SK-N-SH (cell line): ENCODE measurements around the gene IFNA4. TPM values are rescaled to one million over a fixed set of nuclear protein-coding genes. Genes with fewer than 3 reads are reported as not detected.

Source experiments
- CTCF ChIA-PET: fragments of 300-600, 350-600 bp; formaldehyde crosslinking; extraction: SDS; loops from one replicate; lab custom pipeline; 2021; lab: Yijun Ruan, JAX
- POLR2A ChIA-PET: fragments of 350-600 bp; sonication (Branson Sonifier 250); formaldehyde crosslinking; extraction: SDS; loops from one replicate; lab custom pipeline; 2020; ENCODE audit warnings: antibody characterized with exemption, inconsistent platforms; lab: Yijun Ruan, JAX
- DNase-seq: peaks from one replicate; pipeline ENCODE4 v3.0.0; 2012
- H2AFZ ChIP-seq: fragments of 200-600 bp; sonication (generic); 2 replicates; pipeline ENCODE4 v1.8.1; 2016; ENCODE audit warnings: antibody characterized with exemption, mild to moderate bottlenecking, low read depth
- H3F3A ChIP-seq: fragments of 200-600 bp; sonication (generic); replicated peaks from 2 replicates; pipeline ENCODE3; 2016; ENCODE audit warnings: antibody characterized with exemption, mild to moderate bottlenecking; ENCODE audit not compliant: insufficient read depth
- H3K27ac ChIP-seq, 2 experiments: fragments of 200-500 bp in 1 of 2; fragments of 200-600 bp in 1 of 2; sonication (Bioruptor generic) in 1 of 2; sonication (generic), shearing (Covaris generic) in 1 of 2; 2 replicates each; pipeline versions ENCODE4 v1.5.1 to v1.6.1; 2014 to 2016; ENCODE audit warnings: low read depth in 2 of 2, inconsistent platforms in 1 of 2, low read length in 1 of 2, mild to moderate bottlenecking in 1 of 2, mixed read lengths in 1 of 2
- H3K27me3 ChIP-seq: fragments of 200-600 bp; sonication (generic), shearing (Covaris generic); 2 replicates; pipeline ENCODE4 v1.6.1; 2016; ENCODE audit warnings: mixed run types; ENCODE audit not compliant: insufficient read depth
- H3K36me3 ChIP-seq, 2 experiments: fragments of 200-500 bp in 1 of 2; fragments of 200-600 bp in 1 of 2; sonication (Bioruptor generic) in 1 of 2; sonication (generic) in 1 of 2; replicated peaks in 1 of 2; 2 replicates each; pipeline versions ENCODE3 to v1.5.1; 2014 to 2016; ENCODE audit warnings: low read length in 1 of 2, mild to moderate bottlenecking in 1 of 2; ENCODE audit not compliant: insufficient read depth in 2 of 2, control insufficient read depth in 1 of 2
- H3K4me1 ChIP-seq, 2 experiments: fragments of 200-500 bp in 1 of 2; fragments of 200-600 bp in 1 of 2; sonication (Bioruptor generic) in 1 of 2; sonication (generic), shearing (Covaris generic) in 1 of 2; 2 replicates each; pipeline versions ENCODE4 v1.5.1 to v1.6.1; 2014 to 2016; ENCODE audit warnings: low read depth in 1 of 2, low read length in 1 of 2, mixed run types in 1 of 2; ENCODE audit not compliant: insufficient read depth in 2 of 2, control insufficient read depth in 1 of 2
- H3K4me2 ChIP-seq: fragments of 200-600 bp; sonication (generic), shearing (Covaris generic); 2 replicates; pipeline ENCODE4 v1.6.1; 2017; ENCODE audit warnings: mixed run types
- H3K4me3 ChIP-seq, 2 experiments: fragments of 200-500 bp in 1 of 2; fragments of 200-600 bp in 1 of 2; sonication (Bioruptor generic) in 1 of 2; sonication (generic), shearing (Covaris generic) in 1 of 2; 2 replicates each; pipeline versions ENCODE4 v1.5.1 to v1.8.1; 2014 to 2016; ENCODE audit warnings: low read depth in 2 of 2, inconsistent platforms in 1 of 2, low read length in 1 of 2, mild to moderate bottlenecking in 1 of 2, mixed read lengths in 1 of 2, moderate library complexity in 1 of 2
- H3K79me2 ChIP-seq: fragments of 200-600 bp; sonication (generic); 2 replicates; pipeline ENCODE4 v1.8.1; 2017; ENCODE audit warnings: mild to moderate bottlenecking; ENCODE audit not compliant: insufficient read depth
- H3K9ac ChIP-seq: fragments of 200-600 bp; sonication (generic); 2 replicates; pipeline ENCODE4 v1.6.1; 2017; ENCODE audit warnings: mixed run types
- H3K9me2 ChIP-seq: fragments of 200-600 bp; sonication (generic); 2 replicates; pipeline ENCODE4 v1.6.1; 2017; ENCODE audit warnings: mixed run types
- H3K9me3 ChIP-seq: fragments of 200-600 bp; sonication (generic); 2 replicates; pipeline ENCODE4 v1.6.1; 2017; ENCODE audit warnings: mixed run types, mild to moderate bottlenecking, moderate library complexity
- H4K20me1 ChIP-seq: fragments of 200-600 bp; sonication (generic); 2 replicates; pipeline ENCODE4 v1.6.1; 2017; ENCODE audit warnings: mild to moderate bottlenecking, mixed run types; ENCODE audit not compliant: insufficient read depth
- ELF1 ChIP-seq: IDR thresholded peaks from 2 replicates; pipeline ENCODE4 v1.4.0; 2012
- EZH2phosphoT487 ChIP-seq: fragments of 200-600 bp; sonication (generic); IDR thresholded peaks from 2 replicates; pipeline ENCODE4 v1.6.1; 2017; ENCODE audit warnings: low read depth, mixed run types, mild to moderate bottlenecking, antibody characterized with exemption, moderate library complexity, borderline replicate concordance
- FOSL2 ChIP-seq: IDR thresholded peaks from 2 replicates; pipeline ENCODE4 v1.4.0; 2012; ENCODE audit warnings: low read depth, mild to moderate bottlenecking, moderate library complexity, borderline replicate concordance
- FOXJ3 ChIP-seq: sonication (generic); formaldehyde crosslinking; IDR thresholded peaks from 2 replicates; pipeline ENCODE4 v1.5.1; 2020; ENCODE audit warnings: mild to moderate bottlenecking, missing genetic modification reagents
- GABPA ChIP-seq: IDR thresholded peaks from 2 replicates; pipeline ENCODE4 v1.4.0; 2012; ENCODE audit warnings: low read depth, mild to moderate bottlenecking
- IRF3 ChIP-seq: fragments of 150-350 bp; IDR thresholded peaks from 2 replicates; pipeline ENCODE4 v1.6.1; 2016; ENCODE audit warnings: mild to moderate bottlenecking, low read depth, low read length
- JUND ChIP-seq: IDR thresholded peaks from 2 replicates; pipeline ENCODE4 v1.4.0; 2012
- MAX ChIP-seq: IDR thresholded peaks from 2 replicates; pipeline ENCODE4 v1.4.0; 2012; ENCODE audit warnings: low read depth
- MXI1 ChIP-seq: IDR thresholded peaks from 2 replicates; pipeline ENCODE4 v1.6.1; 2012; ENCODE audit warnings: mild to moderate bottlenecking, low read depth, low read length, improper control_type of control experiment
- PBX3 ChIP-seq: IDR thresholded peaks from 2 replicates; pipeline ENCODE4; 2012
- POLR2AphosphoS5 ChIP-seq: IDR thresholded peaks from 2 replicates; pipeline ENCODE4 v1.6.1; 2012; ENCODE audit warnings: low read depth, low read length
- RCOR1 ChIP-seq: fragments of 150-350 bp; IDR thresholded peaks from 2 replicates; pipeline ENCODE4 v1.6.1; 2017; ENCODE audit warnings: antibody characterized with exemption, low read length
- RFX5 ChIP-seq: IDR thresholded peaks from 2 replicates; pipeline ENCODE4 v1.6.1; 2012; ENCODE audit warnings: mild to moderate bottlenecking, improper control_type of control experiment, low read length
- SMC3 ChIP-seq: IDR thresholded peaks from 2 replicates; pipeline ENCODE4 v1.6.1; 2012; ENCODE audit warnings: low read depth, low read length, improper control_type of control experiment
- TCF12 ChIP-seq: IDR thresholded peaks from 2 replicates; pipeline ENCODE4 v1.4.0; 2012
- USF1 ChIP-seq: IDR thresholded peaks from 2 replicates; pipeline ENCODE4 v1.4.0; 2012; ENCODE audit warnings: low read depth, borderline replicate concordance
- YY1 ChIP-seq: IDR thresholded peaks from 2 replicates; pipeline ENCODE4 v1.4.0; 2012; ENCODE audit warnings: low read depth, mild to moderate bottlenecking
- ZBTB33 ChIP-seq: IDR thresholded peaks from 2 replicates; pipeline ENCODE4 v1.4.0; 2012; ENCODE audit warnings: low read depth, borderline replicate concordance
- WGBS: methylation state at CpG from one replicate; pipeline ENCODE4 v1.1.6; 2017; ENCODE audit warnings: low lambda C conversion rate; 5-methylcytosine and 5-hydroxymethylcytosine counted together
- polyA plus RNA-seq, 3 experiments: library from polyadenylated mRNA; depleted of rRNA; stranded (reverse); fragments of >200 nt; gene quantifications; 2 replicates each; pipeline ENCODE4 v1.2.3, GENCODE V29; 2012

Gene IFNA4
- polyA plus RNA-seq, 1 of the 3 experiments (the other 2 are of a cell fraction): not detected

- TF ChIP-seq PBX3 (no peak), EZH2phosphoT487 (no peak)
- H3F3A ChIP-seq: no peaks in the 10 kb centered on the region
- no peaks in the 10 kb centered on the region for H3K79me2 ChIP-seq
- H3K9me2 ChIP-seq: no peaks in the 10 kb centered on the region
- no peak overlapping the region for H3K4me2 ChIP-seq
- no peak overlapping the region for H3K27ac ChIP-seq
- POLR2A ChIA-PET: no interaction called here
- CTCF ChIA-PET: interaction anchor here (1.3 kb wide), 1 partner anchor 8 kb away, joined by 7 read pairs; no protein-coding TSS in a partner anchor
- H3K4me1 ChIP-seq: no peaks in the 10 kb centered on the region
- no peaks in the 10 kb centered on the region for H3K27me3 ChIP-seq
- no peaks in the 10 kb centered on the region for H3K9me3 ChIP-seq
- no peak overlapping the region for H2AFZ ChIP-seq
- H3K9ac ChIP-seq: no peak overlapping the region
- 40% methylated on average over 2 of the region's 2 CpGs for WGBS
- DNase-seq: no peak
- H3K36me3 ChIP-seq: no peaks in the 10 kb centered on the region
- H4K20me1 ChIP-seq: no peaks in the 10 kb centered on the region
- H3K4me3 ChIP-seq: no peak overlapping the region
Measured at GRCh38 chr9:21174671-21175070, 12.7 kb downstream of the IFNA4 start.

GRCh38 chr9:21172156-21172555 is 15.2 kb downstream of the IFNA4 start:
- H3K9me3 ChIP-seq: no peaks in the 10 kb centered on the region
- TF ChIP-seq MAX (no peak), SMC3 (no peak), YY1 (no peak), TCF12 (no peak), IRF3 (no peak), FOXJ3 (CRISPR knock-in tag) (no peak), POLR2AphosphoS5 (no peak)
- no peak for DNase-seq
- no peak overlapping the region for H3K9ac ChIP-seq
- no peak overlapping the region for H3K4me3 ChIP-seq
- CTCF ChIA-PET: no interaction called here
- H3K27me3 ChIP-seq: no peaks in the 10 kb centered on the region
- no peak overlapping the region for H3K4me2 ChIP-seq
- H3K4me1 ChIP-seq: no peaks in the 10 kb centered on the region
- H3K27ac ChIP-seq: no peak overlapping the region
- no peak overlapping the region for H2AFZ ChIP-seq
- 54% methylated on average over 3 of the region's 3 CpGs for WGBS
- H4K20me1 ChIP-seq: no peaks in the 10 kb centered on the region
- no peaks in the 10 kb centered on the region for H3K36me3 ChIP-seq
- H3K79me2 ChIP-seq: no peaks in the 10 kb centered on the region
- POLR2A ChIA-PET: no interaction called here
- no peaks in the 10 kb centered on the region for H3K9me2 ChIP-seq
- no peaks in the 10 kb centered on the region for H3F3A ChIP-seq

- Histone ChIP-seq H3K9me2 (no peaks in the 10 kb centered on the region), H3K4me3 (no peak overlapping the region), H3K4me1 (no peaks in the 10 kb centered on the region), H3K4me2 (no peak overlapping the region), H3K79me2 (no peaks in the 10 kb centered on the region), H3F3A (no peaks in the 10 kb centered on the region), H2AFZ (no peak overlapping the region), H3K27ac (no peak overlapping the region), H3K9ac (no peak overlapping the region), H4K20me1 (no peaks in the 10 kb centered on the region), H3K36me3 (no peaks in the 10 kb centered on the region), H3K27me3 (no peaks in the 10 kb centered on the region), H3K9me3 (no peaks in the 10 kb centered on the region)
- 0% methylated on average over 1 of the region's 1 CpG for WGBS
- ChIA-PET POLR2A (no interaction called here), CTCF (no interaction called here)
- no peak for DNase-seq
- TF ChIP-seq MXI1 (no peak), ELF1 (no peak), USF1 (no peak), FOSL2 (no peak), RCOR1 (no peak), ZBTB33 (no peak), GABPA (no peak), MAX (no peak), JUND (no peak), RFX5 (no peak), YY1 (no peak), EZH2phosphoT487 (no peak)
Measured at GRCh38 chr9:21171351-21171750, 16.0 kb downstream of the IFNA4 start.
